Hair follicle dermal papilla cell (primary cell): ENCODE data around the gene DYNLT3. TPM values are rescaled to one million over a fixed set of nuclear protein-coding genes. Genes with fewer than 3 reads are reported as not detected.

Source experiments
- small RNA-seq: library from RNA; depleted of rRNA; stranded (forward); fragments of <200 nt; gene quantifications from one replicate; pipeline ENCODE3, GENCODE V24; 2012
- total RNA-seq: library from RNA; depleted of rRNA; stranded (reverse); fragments of >200 nt; gene quantifications from 2 replicates; pipeline ENCODE4 v1.2.3, GENCODE V29; 2012

DYNLT3 gene
- 45.8 and 59.4 TPM in 2 replicates for total RNA-seq

GRCh38 chrX:37846934-37847732 lies at the start of gene DYNLT3:
TSS of gene DYNLT3 (minus strand) at chrX:37847571. CDS start at chrX:37847510, 61 bp downstream.

Small RNAs within 50 kb of the gene (small RNA-seq; reads per million reads assigned to genes)
- gene RNU6-49P, result not detected

Other genes with a start within 250 kb of the DYNLT3 start
- gene XK, start 161.8 kb downstream of the DYNLT3 start, total RNA-seq, result under 0.01 TPM in 2 replicates
- gene CYBB, start 67.5 kb downstream of the DYNLT3 start, total RNA-seq, result not detected in 2 replicates
- 0.12 and 0.16 TPM in 2 replicates for gene SYTL5, start 159.0 kb upstream of the DYNLT3 start, total RNA-seq